Rectal smooth muscle tissue (tissue), 1 donor: ENCODE data around the gene CPHXL.

Source experiments
- H3K27ac ChIP-seq: one replicate; pipeline ENCODE4 v1.7.0; 2013; ENCODE audit warnings: low read depth, low read length, inconsistent platforms
- H3K27me3 ChIP-seq: one replicate; pipeline ENCODE4 v1.7.0; 2013; ENCODE audit warnings: low read length; ENCODE audit not compliant: control insufficient read depth, insufficient read depth
- H3K36me3 ChIP-seq: one replicate; pipeline ENCODE4 v1.7.0; 2013; ENCODE audit warnings: low read length; ENCODE audit not compliant: control insufficient read depth, insufficient read depth
- H3K4me1 ChIP-seq: one replicate; pipeline ENCODE4 v1.7.0; 2013; ENCODE audit warnings: low read length; ENCODE audit not compliant: control insufficient read depth, insufficient read depth
- H3K4me3 ChIP-seq: one replicate; pipeline ENCODE4 v1.7.0; 2013; ENCODE audit warnings: low read length
- H3K9ac ChIP-seq: one replicate; pipeline ENCODE4 v1.7.0; 2013; ENCODE audit warnings: low read length

Gene CPHXL

GRCh38 chr16:75745242-75745641, 19.0 kb upstream of the CPHXL start:
- no peak overlapping the region for H3K4me3 ChIP-seq
- no peak overlapping the region for H3K27ac ChIP-seq
- H3K27me3 ChIP-seq, result no peaks in the 10 kb centered on the region
- H3K4me1 ChIP-seq, result no peaks in the 10 kb centered on the region
- H3K36me3 ChIP-seq, result no peaks in the 10 kb centered on the region
- no peak overlapping the region for H3K9ac ChIP-seq

DNA sequence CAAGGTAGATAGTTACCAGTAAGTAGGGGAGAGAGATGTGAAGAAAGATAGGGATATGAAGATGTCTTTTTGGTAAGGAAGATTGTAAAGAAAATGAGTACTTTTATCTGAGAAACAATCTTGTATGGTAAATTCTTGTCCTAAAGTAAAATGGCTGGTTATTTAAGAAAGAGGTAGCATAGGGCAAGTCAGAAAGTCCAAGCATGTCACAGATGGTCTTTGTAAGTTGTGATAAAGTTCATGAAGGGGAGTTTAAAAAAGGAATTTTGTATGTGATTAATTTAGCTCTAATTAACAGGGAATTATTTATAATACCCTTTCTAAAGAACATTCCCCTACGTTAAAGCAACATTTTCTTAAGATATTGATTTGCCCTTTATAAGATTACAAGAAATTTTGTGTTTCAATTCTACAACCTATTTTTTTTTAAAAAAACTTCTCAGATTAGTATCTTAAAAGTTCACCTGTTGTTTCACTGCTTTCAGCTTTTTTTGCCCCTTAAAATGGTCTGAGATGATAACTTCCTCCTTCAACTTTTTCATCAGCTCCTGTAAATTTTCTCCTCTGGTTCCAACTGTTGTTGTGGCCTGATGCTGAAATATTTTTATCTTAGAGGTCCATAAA, 16.2 kb upstream of the CPHXL start:
- Histone ChIP-seq H3K9ac (no peak overlapping the region), H3K36me3 (no peaks in the 10 kb centered on the region), H3K4me1 (no peaks in the 10 kb centered on the region), H3K4me3 (no peak overlapping the region), H3K27ac (no peak overlapping the region), H3K27me3 (no peaks in the 10 kb centered on the region)

DNA sequence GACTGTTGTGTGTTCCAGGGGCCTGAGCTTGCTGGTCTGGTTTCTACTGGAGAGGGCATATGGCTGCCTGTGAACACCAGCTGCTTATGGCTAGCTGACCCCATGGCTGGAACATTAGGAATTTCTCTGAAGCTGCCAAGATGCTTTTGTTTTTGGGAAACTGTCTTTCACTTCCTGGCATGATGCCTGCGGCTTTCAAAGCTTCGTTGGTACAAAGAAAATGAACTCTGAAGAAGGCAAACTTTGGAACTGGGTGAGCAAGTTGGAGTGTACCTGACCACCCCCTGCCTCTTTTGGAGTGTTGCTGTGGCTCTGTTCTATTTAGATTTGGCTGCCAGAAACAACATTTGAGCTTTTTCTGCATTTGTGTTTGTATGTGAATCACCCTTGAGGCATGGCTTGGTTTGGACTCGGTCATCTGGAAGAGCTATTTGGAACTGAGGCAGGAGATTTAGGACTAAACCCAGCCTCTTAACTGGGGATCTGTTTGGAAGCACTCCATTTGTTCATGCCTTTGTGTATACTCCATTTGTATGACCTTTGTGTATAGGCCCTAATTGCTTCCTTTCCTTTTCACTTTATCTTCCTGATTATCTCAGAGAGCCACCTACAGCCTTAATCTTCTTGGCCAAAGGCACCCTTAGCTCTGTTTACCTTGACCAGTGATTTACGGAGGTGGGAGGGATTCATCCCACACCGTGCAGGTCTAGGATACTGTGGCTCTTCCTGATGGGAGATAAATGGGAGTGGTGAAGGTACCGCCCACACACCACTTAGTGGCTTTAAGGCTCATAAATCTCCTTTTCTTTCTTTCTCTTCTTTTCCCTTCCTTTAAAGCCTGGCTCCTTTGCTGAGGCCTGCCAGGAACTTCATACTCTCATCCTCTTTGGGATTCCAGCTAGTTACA, 7.3 kb upstream of the CPHXL start:
- H3K4me3 ChIP-seq, result no peak overlapping the region

DNA sequence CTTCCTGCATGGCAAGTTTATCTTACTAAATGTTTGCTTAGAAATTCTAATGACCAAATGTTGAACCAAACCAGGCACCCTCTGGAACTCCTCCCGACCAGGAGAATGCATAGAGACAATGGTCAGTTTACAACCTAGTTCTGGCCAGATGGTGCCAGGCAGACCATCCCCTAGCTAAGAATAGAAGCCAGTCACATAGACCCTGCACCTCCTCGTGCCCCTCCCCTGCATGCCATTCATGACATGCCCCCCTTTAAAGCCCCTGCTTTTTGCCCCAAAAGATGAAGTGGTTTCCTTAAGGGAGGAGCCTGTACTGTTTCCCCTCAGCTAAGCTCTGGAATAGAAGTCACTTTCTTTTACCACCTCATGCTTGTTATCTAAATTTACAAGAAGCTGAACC, 6.6 kb upstream of the CPHXL start:
- Histone ChIP-seq H3K9ac (no peak overlapping the region), H3K4me3 (no peak overlapping the region), H3K36me3 (no peaks in the 10 kb centered on the region), H3K27me3 (no peaks in the 10 kb centered on the region), H3K27ac (peak overlapping the region; percentile 61), H3K4me1 (peaks cover 14% of the 10 kb centered on the region)

More for the DNA sequence above, 7.3 kb upstream of the CPHXL start:
- H3K36me3 ChIP-seq, result no peaks in the 10 kb centered on the region
- peak overlapping the region; percentile 61 for H3K27ac ChIP-seq
- no peak overlapping the region for H3K9ac ChIP-seq
- no peaks in the 10 kb centered on the region for H3K27me3 ChIP-seq
- peaks cover 14% of the 10 kb centered on the region for H3K4me1 ChIP-seq

DNA sequence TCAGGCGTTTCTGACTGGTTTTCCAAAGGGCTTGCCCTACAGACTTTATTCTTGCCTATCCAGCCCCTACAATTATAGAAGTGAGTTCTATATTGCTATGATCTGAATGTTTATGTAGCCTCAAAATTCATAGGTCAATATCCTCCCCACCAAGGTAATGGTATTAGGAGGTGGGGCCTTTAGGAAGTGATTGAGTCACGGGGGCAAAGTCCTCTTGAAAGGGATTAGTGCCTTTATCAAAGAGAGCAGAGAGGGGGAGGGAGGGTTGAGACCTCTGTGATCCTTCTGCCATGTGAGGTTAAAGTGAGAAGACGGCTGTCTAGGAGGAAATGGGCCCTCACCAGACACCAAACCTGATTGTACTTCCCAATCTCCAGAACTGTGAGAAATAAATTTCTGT, 931 bp upstream of the CPHXL start:
- no peak overlapping the region for H3K9ac ChIP-seq
- H3K27me3 ChIP-seq, result no peaks in the 10 kb centered on the region
- no peaks in the 10 kb centered on the region for H3K4me1 ChIP-seq
- no peak overlapping the region for H3K4me3 ChIP-seq
- no peaks in the 10 kb centered on the region for H3K36me3 ChIP-seq
- H3K27ac ChIP-seq, result no peak overlapping the region

DNA sequence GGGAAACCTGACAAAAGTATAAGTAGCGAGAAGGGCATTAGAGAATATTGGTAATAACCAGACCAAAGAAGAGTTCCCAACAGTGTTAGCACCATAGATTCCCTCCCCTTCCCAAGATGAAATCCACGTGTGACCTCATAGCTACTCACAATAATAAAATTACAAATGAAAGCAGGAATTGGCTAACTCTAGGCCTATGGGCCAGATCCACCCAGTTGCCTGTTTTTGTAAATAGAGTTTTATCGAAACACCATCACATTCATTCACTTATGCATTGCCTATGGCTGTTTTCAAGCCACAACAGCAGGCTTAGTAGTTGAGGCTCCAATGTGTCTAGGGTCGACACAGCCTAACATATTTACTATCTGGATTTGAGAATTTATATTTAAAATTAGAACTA, 7.8 kb downstream of the CPHXL start:
- no peaks in the 10 kb centered on the region for H3K4me1 ChIP-seq
- H3K9ac ChIP-seq, result no peak overlapping the region
- H3K36me3 ChIP-seq, result no peaks in the 10 kb centered on the region
- H3K27me3 ChIP-seq, result no peaks in the 10 kb centered on the region
- no peak overlapping the region for H3K27ac ChIP-seq
- H3K4me3 ChIP-seq, result no peak overlapping the region

GRCh38 chr16:75714661-75715060, 11.6 kb downstream of the CPHXL start:
- no peak overlapping the region for H3K9ac ChIP-seq
- H3K27ac ChIP-seq, result no peak overlapping the region
- no peaks in the 10 kb centered on the region for H3K36me3 ChIP-seq
- no peak overlapping the region for H3K4me3 ChIP-seq
- H3K27me3 ChIP-seq, result no peaks in the 10 kb centered on the region
- no peaks in the 10 kb centered on the region for H3K4me1 ChIP-seq

DNA sequence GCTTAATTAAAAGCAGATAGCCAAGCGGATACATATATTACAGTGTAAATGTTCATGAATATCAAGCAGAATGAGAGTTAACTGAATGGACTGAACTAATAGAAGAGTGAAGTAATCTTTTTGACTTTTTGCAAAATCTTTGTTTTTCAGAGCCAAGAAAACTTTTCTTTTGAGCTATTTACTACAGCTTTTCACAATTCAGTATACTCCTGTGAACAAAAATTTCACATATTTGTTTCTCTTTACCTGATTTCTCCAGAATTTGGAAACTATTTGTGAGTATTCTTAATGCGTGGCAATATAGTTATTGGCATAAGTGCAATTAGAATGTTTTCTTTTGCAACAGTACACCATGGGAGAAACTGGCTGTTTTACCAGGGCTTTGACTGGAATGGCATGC, 15.9 kb downstream of the CPHXL start:
- Histone ChIP-seq H3K27me3 (no peaks in the 10 kb centered on the region), H3K4me1 (no peaks in the 10 kb centered on the region), H3K4me3 (no peak overlapping the region), H3K27ac (no peak overlapping the region), H3K36me3 (no peaks in the 10 kb centered on the region), H3K9ac (no peak overlapping the region)

- no peak overlapping the region for H3K27ac ChIP-seq
- H3K27me3 ChIP-seq, result no peaks in the 10 kb centered on the region
- no peaks in the 10 kb centered on the region for H3K4me1 ChIP-seq
- no peak overlapping the region for H3K9ac ChIP-seq
- no peaks in the 10 kb centered on the region for H3K36me3 ChIP-seq
- H3K4me3 ChIP-seq, result no peak overlapping the region
Observed at GRCh38 chr16:75703306-75703705, 23.0 kb downstream of the CPHXL start.

DNA sequence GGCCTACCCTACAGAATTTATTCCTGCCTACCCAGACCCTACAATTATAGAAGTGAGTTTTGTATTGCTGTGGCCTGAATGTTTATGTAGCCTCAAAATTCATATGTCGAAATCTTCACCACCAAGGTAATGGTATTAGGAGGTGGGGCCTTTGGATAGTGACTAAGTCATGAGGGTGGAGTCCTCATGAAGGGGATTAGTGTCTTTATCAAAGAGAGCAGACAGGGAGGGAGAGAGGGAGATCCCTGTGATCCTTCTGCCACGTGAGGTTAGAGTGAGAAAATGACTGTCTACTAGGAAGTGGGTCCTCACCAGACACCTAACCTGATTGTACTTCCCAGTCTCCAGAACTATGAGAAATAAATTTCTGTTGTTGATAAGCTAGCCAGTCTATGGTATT, 24.0 kb downstream of the CPHXL start:
- Histone ChIP-seq H3K4me3 (no peak overlapping the region), H3K27me3 (no peaks in the 10 kb centered on the region), H3K4me1 (no peaks in the 10 kb centered on the region), H3K9ac (no peak overlapping the region), H3K36me3 (no peaks in the 10 kb centered on the region), H3K27ac (no peak overlapping the region)

GRCh38 chr16:75701361-75701760, 24.9 kb downstream of the CPHXL start, which contains the start of gene DUXB:
TSS of gene DUXB (minus strand) at chr16:75701461. CDS start at chr16:75701418, 43 bp downstream.
- no peaks in the 10 kb centered on the region for H3K36me3 ChIP-seq
- no peak within 1 kb of the TSS for H3K27ac ChIP-seq
- H3K27me3 ChIP-seq, result no peaks in the 10 kb centered on the region
- no peak within 1 kb of the TSS for H3K9ac ChIP-seq
- H3K4me3 ChIP-seq, result no peak within 1 kb of the TSS
- H3K4me1 ChIP-seq, result no peaks in the 10 kb centered on the region

GRCh38 chr16:75697571-75697970, 28.7 kb downstream of the CPHXL start:
- H3K4me1 ChIP-seq, result no peaks in the 10 kb centered on the region
- no peak overlapping the region for H3K27ac ChIP-seq
- H3K9ac ChIP-seq, result no peak overlapping the region
- H3K4me3 ChIP-seq, result no peak overlapping the region
- H3K27me3 ChIP-seq, result no peaks in the 10 kb centered on the region
- no peaks in the 10 kb centered on the region for H3K36me3 ChIP-seq

DNA sequence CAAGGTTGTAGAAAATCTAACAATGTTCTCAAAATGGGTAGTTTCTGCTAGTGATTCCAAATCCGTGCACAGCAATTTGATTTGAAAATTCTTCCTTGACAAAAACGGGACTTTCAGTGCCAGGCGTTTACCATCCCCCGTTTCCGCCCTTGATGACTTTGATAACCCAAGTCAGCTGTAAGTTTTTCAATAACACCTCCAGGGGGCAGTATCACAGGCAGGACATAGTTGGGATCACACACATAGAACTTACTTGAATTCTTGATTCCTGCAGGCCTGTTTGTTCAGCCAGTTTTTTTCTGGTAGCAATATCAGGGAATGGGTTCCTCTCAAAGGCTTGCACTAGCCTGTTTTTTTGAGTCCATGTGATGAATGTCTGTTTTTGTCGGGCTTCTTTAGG, 30.6 kb downstream of the CPHXL start:
- H3K4me3 ChIP-seq, result no peak overlapping the region
- no peaks in the 10 kb centered on the region for H3K27me3 ChIP-seq
- no peak overlapping the region for H3K27ac ChIP-seq
- no peaks in the 10 kb centered on the region for H3K4me1 ChIP-seq
- no peak overlapping the region for H3K9ac ChIP-seq
- no peaks in the 10 kb centered on the region for H3K36me3 ChIP-seq
